Adipose tissue (tissue), 3 donors: ENCODE data around the gene USP10. TPM values are rescaled to one million over a fixed set of nuclear protein-coding genes. Genes with fewer than 3 reads are reported as not detected.
"Not testable (repeated sequence)": the region's sequence is repeated elsewhere in the genome, so short reads cannot be mapped to it uniquely, and the experiment has no call there.

Experiments
- H3K27ac ChIP-seq: one replicate; pipeline ENCODE4 v1.5.1; 2013; ENCODE audit warnings: low read depth, low read length
- WGBS, 3 donors: extraction: QIAGEN DNeasy Blood & Tissue Kit; methylation state at CpG; one replicate each; pipeline ENCODE4 v1.1.7; 2013; 5-methylcytosine and 5-hydroxymethylcytosine counted together
- polyA plus RNA-seq, 3 donors: library from polyadenylated mRNA; stranded (reverse); fragments of 200-250 nt; gene quantifications; one replicate each; pipeline ENCODE4 v1.2.3, GENCODE V29; 2013
- donor health status: healthy with polysubstance abuse.
- donor health status: Bipolar disorder and iron deficiency.
- donor health status: healthy.

The USP10 gene
- polyA plus RNA-seq, 3 donors: 13.1 to 39.0 (median 21.8) TPM

GRCh38 chr16:84717484-84717883 lies 17.7 kb downstream of the USP10 start:
- no peak overlapping the region for H3K27ac ChIP-seq
- WGBS, 3 donors: 81 to 95% (median 94%) methylated on average over 2 of the region's 2 CpGs

- no peak overlapping the region for H3K27ac ChIP-seq
- WGBS, 3 donors: 62 to 73% (median 62%) methylated on average over 8 of the region's 8 CpGs
Measured at GRCh38 chr16:84720177-84720579, 20.4 kb downstream of the USP10 start.

- WGBS, 3 donors: 98 to 100% (median 100%) methylated on average over 1 of the region's 1 CpG
- H3K27ac ChIP-seq: no peak overlapping the region
Measured at GRCh38 chr16:84722068-84722467, 22.3 kb downstream of the USP10 start.

- no peak overlapping the region for H3K27ac ChIP-seq
- WGBS, 3 donors: 78 to 88% (median 83%) methylated on average over 1 of the region's 1 CpG
Measured at GRCh38 chr16:84723906-84724305, 24.1 kb downstream of the USP10 start.

- no peak overlapping the region for H3K27ac ChIP-seq
- WGBS, 3 donors: 65 to 74% (median 68%) methylated on average over 6 of the region's 6 CpGs
Measured at GRCh38 chr16:84724606-84725309, 25.0 kb downstream of the USP10 start.

- H3K27ac ChIP-seq: no peak overlapping the region
- WGBS, 3 donors: 66 to 76% (median 68%) methylated on average over 9 of the region's 9 CpGs
Measured at GRCh38 chr16:84725481-84726078, 25.8 kb downstream of the USP10 start.

GRCh38 chr16:84726079-84726668 lies 26.4 kb downstream of the USP10 start:
- 6 to 15% (median 7%) methylated on average over 12 of the region's 12 CpGs for WGBS, 3 donors

GRCh38 chr16:84726669-84727467 lies 27.1 kb downstream of the USP10 start:
- 45 to 67% (median 52%) methylated on average over 14 of the region's 14 CpGs for WGBS, 3 donors

More at GRCh38 chr16:84726079-84726668, 26.4 kb downstream of the USP10 start:
- peak overlapping the region; percentile 51 for H3K27ac ChIP-seq

GRCh38 chr16:84728853-84729424 lies 29.1 kb downstream of the USP10 start:
- no peak overlapping the region for H3K27ac ChIP-seq
- 90 to 94% (median 93%) methylated on average over 10 of the region's 10 CpGs for WGBS, 3 donors

More at GRCh38 chr16:84726669-84727467, 27.1 kb downstream of the USP10 start:
- no peak overlapping the region for H3K27ac ChIP-seq

GRCh38 chr16:84729716-84730320 lies 30.0 kb downstream of the USP10 start:
- 36 to 38% (median 36%) methylated on average over 7 of the region's 7 CpGs for WGBS, 3 donors
- no peak overlapping the region for H3K27ac ChIP-seq

GRCh38 chr16:84730406-84731106 lies 30.8 kb downstream of the USP10 start:
- WGBS, 3 donors: 24 to 33% (median 31%) methylated on average over 9 of the region's 9 CpGs
- no peak overlapping the region for H3K27ac ChIP-seq

GRCh38 chr16:84732332-84732673 lies 32.5 kb downstream of the USP10 start:
- H3K27ac ChIP-seq: not testable (repeated sequence)
- WGBS, 3 donors: 93 to 96% (median 94%) methylated on average over 13 of the region's 13 CpGs

GRCh38 chr16:84732674-84733352 lies 33.0 kb downstream of the USP10 start:
- 70 to 72% (median 72%) methylated on average over 9 of the region's 9 CpGs for WGBS, 3 donors
- H3K27ac ChIP-seq: no peak overlapping the region

GRCh38 chr16:84735849-84736586 lies 36.2 kb downstream of the USP10 start:
- H3K27ac ChIP-seq: no peak overlapping the region
- 65 to 81% (median 77%) methylated on average over 17 of the region's 17 CpGs for WGBS, 3 donors

GRCh38 chr16:84737192-84738011 lies 37.6 kb downstream of the USP10 start:
- 65 to 82% (median 78%) methylated on average over 12 of the region's 12 CpGs for WGBS, 3 donors
- H3K27ac ChIP-seq: no peak overlapping the region
